GM12864 (cell line): Measurements from ENCODE around the gene ERVK3-1.
A peak's percentile ranks its signal among the peaks of the same experiment; 100 is the strongest.

Experiments used
- DNase-seq: peaks from one replicate; pipeline ENCODE4 v3.0.0-alpha.2; 2011; ENCODE audit warnings: low read depth
- H3K4me3 ChIP-seq: 2 replicates; pipeline ENCODE4 v1.5.1; 2011; ENCODE audit warnings: mild to moderate bottlenecking, low read depth, low read length, control low read depth
- TF ChIP-seq, protein P1 (sequence below): IDR thresholded peaks from 2 replicates; pipeline ENCODE4 v1.5.1; 2011; ENCODE audit warnings: low read depth, mild to moderate bottlenecking, moderate library complexity, low read length, control low read depth, inconsistent platforms; ENCODE audit errors: missing control alignments

ERVK3-1 gene

DNA sequence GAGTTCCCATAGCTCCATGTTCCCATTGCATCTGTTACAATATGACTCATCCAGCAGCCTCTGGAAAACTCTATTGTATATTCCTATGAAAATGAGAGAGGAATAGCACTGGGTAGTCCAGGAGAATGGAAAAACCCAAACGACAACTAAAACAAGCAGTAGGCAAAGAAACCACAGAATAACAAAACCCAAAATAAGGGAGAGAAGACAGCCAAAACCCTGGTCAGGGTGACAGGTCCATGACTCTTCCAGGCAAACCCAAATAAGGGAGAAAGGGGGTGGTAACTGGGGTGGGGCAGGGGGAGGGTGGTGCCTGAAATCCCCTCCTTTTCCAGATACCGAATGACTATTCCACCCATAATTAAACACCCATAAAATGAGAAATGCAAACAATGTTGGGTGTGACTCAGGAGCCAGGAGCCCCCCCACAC is 30.4 kb upstream of the ERVK3-1 start:
- TF ChIP-seq, protein P1, sequence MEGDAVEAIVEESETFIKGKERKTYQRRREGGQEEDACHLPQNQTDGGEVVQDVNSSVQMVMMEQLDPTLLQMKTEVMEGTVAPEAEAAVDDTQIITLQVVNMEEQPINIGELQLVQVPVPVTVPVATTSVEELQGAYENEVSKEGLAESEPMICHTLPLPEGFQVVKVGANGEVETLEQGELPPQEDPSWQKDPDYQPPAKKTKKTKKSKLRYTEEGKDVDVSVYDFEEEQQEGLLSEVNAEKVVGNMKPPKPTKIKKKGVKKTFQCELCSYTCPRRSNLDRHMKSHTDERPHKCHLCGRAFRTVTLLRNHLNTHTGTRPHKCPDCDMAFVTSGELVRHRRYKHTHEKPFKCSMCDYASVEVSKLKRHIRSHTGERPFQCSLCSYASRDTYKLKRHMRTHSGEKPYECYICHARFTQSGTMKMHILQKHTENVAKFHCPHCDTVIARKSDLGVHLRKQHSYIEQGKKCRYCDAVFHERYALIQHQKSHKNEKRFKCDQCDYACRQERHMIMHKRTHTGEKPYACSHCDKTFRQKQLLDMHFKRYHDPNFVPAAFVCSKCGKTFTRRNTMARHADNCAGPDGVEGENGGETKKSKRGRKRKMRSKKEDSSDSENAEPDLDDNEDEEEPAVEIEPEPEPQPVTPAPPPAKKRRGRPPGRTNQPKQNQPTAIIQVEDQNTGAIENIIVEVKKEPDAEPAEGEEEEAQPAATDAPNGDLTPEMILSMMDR, result no peak
- no peak for DNase-seq
- H3K4me3 ChIP-seq, result no peak overlapping the region

DNA sequence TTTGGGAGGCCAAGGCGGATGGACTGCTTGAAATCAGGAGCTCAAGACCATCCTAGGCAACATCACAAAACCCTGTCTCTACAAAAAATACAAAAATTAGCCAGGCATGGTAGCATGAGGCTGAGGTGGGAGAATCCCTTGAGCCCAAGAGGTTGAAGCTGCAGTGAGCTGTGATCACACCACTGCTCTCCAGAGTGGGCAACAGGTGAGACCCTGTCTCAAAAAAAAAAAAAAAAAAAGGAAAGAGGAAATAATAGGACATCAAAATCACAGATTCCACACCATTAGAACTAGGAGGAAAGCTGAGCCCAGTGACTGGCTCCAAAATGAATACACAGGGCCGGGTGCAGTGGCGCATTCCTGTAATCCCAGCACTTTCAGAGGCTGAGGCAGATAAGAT is 29.6 kb upstream of the ERVK3-1 start:
- H3K4me3 ChIP-seq, result no peak overlapping the region
- no peak for DNase-seq
- TF ChIP-seq, protein P1, result no peak

DNA sequence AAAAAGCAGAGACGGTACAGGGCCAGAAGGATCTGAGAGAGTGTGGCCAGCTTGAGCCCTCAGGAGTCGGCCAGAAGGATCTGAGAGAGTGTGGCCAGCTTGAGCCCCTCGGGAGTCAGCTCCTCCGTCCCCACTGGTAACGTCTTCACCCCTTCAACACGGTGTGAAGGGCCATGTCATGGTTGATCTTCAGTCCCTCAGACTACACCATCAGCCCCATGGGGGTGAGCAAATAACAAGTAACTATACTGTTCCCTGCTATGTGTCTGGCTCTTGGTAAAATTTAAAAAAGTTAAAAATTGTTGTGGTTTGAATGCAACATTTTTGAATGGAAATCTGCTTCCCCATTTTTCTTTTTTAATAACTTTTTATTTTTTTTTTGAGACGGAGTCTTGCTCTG is 28.0 kb upstream of the ERVK3-1 start:
- TF ChIP-seq, protein P1, result no peak
- no peak for DNase-seq
- no peak overlapping the region for H3K4me3 ChIP-seq

DNA sequence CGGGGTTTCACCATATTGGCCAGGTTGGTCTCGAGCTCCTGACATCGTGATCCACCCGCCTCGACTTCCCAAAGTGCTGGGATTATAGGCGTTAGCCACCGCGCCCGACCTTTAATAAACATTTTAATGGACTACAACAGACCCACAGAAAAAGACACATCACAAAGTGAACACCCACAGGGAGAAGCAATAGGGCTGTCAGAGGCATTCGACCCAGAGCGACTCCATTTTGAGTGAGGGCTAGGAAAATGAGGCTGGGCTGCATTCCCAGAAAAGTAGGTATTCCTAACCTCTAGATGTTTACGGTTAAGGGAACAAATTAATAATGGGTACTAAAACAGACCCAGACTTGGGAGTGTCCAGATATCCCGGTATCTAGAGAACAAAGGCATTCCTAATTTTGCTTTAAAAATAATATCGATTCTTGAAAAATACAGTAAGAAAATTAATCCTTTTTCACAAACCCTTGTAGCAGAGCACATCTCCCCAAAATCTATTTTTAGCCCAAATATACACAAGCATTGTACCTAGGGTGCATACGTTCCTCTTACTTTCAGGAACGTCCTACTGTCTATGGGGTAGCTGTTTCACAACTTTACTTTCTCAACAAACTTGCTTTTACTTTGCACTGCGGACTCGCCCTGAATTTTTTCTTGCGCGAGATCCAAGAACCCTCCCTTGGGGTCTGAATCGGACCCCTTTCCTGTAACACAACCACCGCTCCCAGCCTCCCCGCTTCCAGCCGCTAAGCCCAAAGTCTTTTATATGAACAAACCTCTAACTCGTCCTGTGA is 27.2 kb upstream of the ERVK3-1 start:
- DNase-seq, result no peak
- H3K4me3 ChIP-seq, result peak overlapping the region; percentile 82

DNA sequence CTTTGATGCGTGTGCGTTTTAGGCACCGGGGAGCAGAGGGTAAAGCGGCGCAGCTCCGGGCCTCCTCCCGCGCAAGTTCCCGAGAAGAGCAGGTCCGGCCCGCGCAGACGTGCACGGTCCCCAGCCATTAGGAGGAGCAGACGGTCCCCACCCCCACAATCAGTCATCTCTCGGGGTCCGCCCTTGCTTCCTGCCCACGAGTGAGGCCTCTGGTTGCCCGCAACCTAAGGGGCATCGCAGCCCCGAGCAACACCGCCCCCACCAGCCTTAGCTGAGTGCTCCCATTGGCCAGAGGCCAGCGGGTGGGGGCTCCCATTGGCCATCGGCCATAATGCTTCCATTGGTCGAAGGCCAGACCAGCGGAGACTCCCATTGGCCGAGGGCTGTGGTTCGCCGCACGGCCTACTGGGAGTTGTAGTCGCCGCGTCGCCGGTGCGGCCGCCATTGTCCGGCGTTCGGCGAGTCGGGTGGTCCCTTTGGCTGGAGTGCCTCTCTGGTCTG is 26.6 kb upstream of the ERVK3-1 start, which contains the start of gene ZNF8:
TSS of gene ZNF8 (plus strand) at position 415 of the 501 bp plus-strand sequence. CDS start 127 bp downstream, outside the sequence.
- DNase-seq, result peak; percentile 96
- TF ChIP-seq, protein P1, result no peak

More for the DNA sequence above, 27.2 kb upstream of the ERVK3-1 start:
- TF ChIP-seq, protein P1, result no peak

DNA sequence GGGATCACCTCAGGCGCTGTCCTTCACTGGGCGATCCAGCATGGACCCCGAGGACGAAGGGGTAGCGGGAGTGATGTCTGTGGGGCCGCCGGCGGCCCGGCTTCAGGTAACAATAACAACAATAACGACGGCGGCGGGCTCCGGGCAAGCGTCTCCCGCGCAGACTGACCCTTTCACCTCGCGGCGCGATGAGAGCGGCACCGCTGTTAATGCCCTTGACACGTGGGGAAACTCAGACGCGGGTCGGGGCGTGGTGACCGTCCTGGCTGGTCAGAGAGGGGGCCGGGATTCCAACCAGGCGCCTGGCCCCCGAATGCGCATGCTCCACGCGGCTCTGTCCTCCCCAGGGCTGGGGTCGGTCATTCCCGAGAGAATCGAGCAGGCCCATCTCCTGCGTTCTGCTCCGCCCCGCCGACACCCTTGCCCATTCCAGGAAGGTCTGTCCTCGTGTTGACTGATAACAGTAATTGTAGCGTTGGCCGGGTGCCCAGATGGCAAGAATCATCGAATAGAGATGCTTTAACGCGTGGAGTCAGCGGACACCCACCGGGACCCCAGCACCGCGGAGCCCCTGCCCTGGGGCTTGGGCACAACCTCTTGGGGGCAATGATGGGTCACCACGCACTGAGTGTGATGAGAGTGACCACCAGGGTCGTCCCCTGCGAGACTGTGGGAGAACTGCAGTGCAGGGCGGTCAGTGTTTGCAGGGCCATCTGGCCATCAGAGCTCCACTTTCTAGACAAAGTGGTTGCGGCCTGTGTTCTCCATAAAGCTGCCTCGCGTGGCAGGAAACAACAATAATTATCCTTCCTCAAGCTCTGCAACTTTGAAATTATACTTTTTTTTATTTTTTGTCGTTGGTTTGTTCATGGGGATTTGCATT is 25.9 kb upstream of the ERVK3-1 start:
- H3K4me3 ChIP-seq, result peak overlapping the region; percentile 82
- no peak for DNase-seq
- TF ChIP-seq, protein P1, result no peak

More for the DNA sequence above, 26.6 kb upstream of the ERVK3-1 start, which contains the start of gene ZNF8:
- H3K4me3 ChIP-seq, result peak within 1 kb of the TSS; percentile 82
